Lower lobe of right lung (tissue), 2 donors: ENCODE results near the gene VPS45. TPM values are rescaled to one million over a fixed set of nuclear protein-coding genes. Genes with fewer than 3 reads are reported as not detected.

Experiments
- ATAC-seq, 2 donors: fragments of 200-7000 bp; cut with Tn5 transposase; one replicate each; pipeline ENCODE4 v1.9.1; 2020 to 2022; ENCODE audit warnings: mild to moderate bottlenecking in 2 of 2, moderate library complexity in 2 of 2
- DNase-seq: peaks from one replicate; pipeline ENCODE4 v3.0.0-alpha.2; 2020
- H3K27ac ChIP-seq: fragments of 200-600 bp; one replicate; pipeline ENCODE4 v1.8.0; 2022
- H3K27me3 ChIP-seq: fragments of 200-600 bp; one replicate; pipeline ENCODE4 v1.8.0; 2022; ENCODE audit warnings: low read depth
- H3K36me3 ChIP-seq: fragments of 200-600 bp; one replicate; pipeline ENCODE4 v1.8.0; 2022; ENCODE audit warnings: mild to moderate bottlenecking
- H3K4me1 ChIP-seq: fragments of 200-600 bp; one replicate; pipeline ENCODE4 v1.8.0; 2022
- H3K4me3 ChIP-seq: fragments of 200-600 bp; one replicate; pipeline ENCODE4 v1.8.0; 2022; ENCODE audit warnings: mild to moderate bottlenecking
- H3K9me3 ChIP-seq: fragments of 200-600 bp; one replicate; pipeline ENCODE4 v1.8.0; 2022
- CTCF ChIP-seq: fragments of 200-600 bp; IDR thresholded peaks from one replicate; pipeline ENCODE4 v1.8.0; 2022; ENCODE audit warnings: antibody characterized with exemption, mild to moderate bottlenecking
- intact Hi-C: fragments of 100-400 bp; cut with DNase I; formaldehyde crosslinking; loops from one replicate; pipeline ENCODE4 v1.11.0; 2022
- total RNA-seq: library from RNA; stranded (reverse); fragmentation: NEBNext Ultra II Directional; extraction: Animal tissue kit (Norgen Biotek cat#: 25700); gene quantifications from one replicate; pipeline ENCODE4 v1.2.1, GENCODE V29; 2021
- donor health status: DM: no; HTN: yes; CAD: no; lungs with severe emphysema.

The VPS45 gene
- total RNA-seq, 1 donor from 2014 or later, result 36.1 TPM

GRCh38 chr1:150072959-150073358, 5.4 kb downstream of the VPS45 start:
- H3K36me3 ChIP-seq, result peaks cover 68% of the 10 kb centered on the region
- H3K27me3 ChIP-seq, result no peaks in the 10 kb centered on the region
- H3K9me3 ChIP-seq, result no peaks in the 10 kb centered on the region
- ATAC-seq, result no peak
- TF ChIP-seq CTCF, result peak; percentile 46
- intact Hi-C loops, result loop anchor here (5.0 kb wide), 1 partner anchor 99 kb away; no protein-coding TSS in a partner anchor
- H3K27ac ChIP-seq, result no peak overlapping the region
- DNase-seq, result no peak
- peaks cover 7% of the 10 kb centered on the region for H3K4me1 ChIP-seq
- H3K4me3 ChIP-seq, result no peak overlapping the region

GRCh38 chr1:150073516-150073915, 5.9 kb downstream of the VPS45 start:
- peaks cover 74% of the 10 kb centered on the region for H3K36me3 ChIP-seq
- intact Hi-C loops, result loop anchor here (5.0 kb wide), 1 partner anchor 99 kb away; no protein-coding TSS in a partner anchor
- no peak for TF ChIP-seq CTCF

GRCh38 chr1:150076066-150076465, 8.5 kb downstream of the VPS45 start:
- Histone ChIP-seq H3K27ac (no peak overlapping the region), H3K4me3 (no peak overlapping the region), H3K27me3 (no peaks in the 10 kb centered on the region), H3K36me3 (peaks cover 93% of the 10 kb centered on the region), H3K4me1 (no peaks in the 10 kb centered on the region), H3K9me3 (no peaks in the 10 kb centered on the region)
- no peak for DNase-seq
- TF ChIP-seq CTCF, result no peak
- ATAC-seq, result no peak
- intact Hi-C loops, result no loop called here

More at GRCh38 chr1:150073516-150073915, 5.9 kb downstream of the VPS45 start:
- H3K27ac ChIP-seq, result no peak overlapping the region
- no peaks in the 10 kb centered on the region for H3K9me3 ChIP-seq
- DNase-seq (no peak), ATAC-seq (no peak)
- H3K27me3 ChIP-seq, result no peaks in the 10 kb centered on the region
- no peak overlapping the region for H3K4me3 ChIP-seq
- peaks cover 2% of the 10 kb centered on the region for H3K4me1 ChIP-seq

GRCh38 chr1:150076985-150077384, 9.4 kb downstream of the VPS45 start:
- peaks cover 96% of the 10 kb centered on the region for H3K36me3 ChIP-seq
- H3K4me1 ChIP-seq, result no peaks in the 10 kb centered on the region
- TF ChIP-seq CTCF, result no peak
- DNase-seq, result no peak
- H3K27ac ChIP-seq, result no peak overlapping the region
- ATAC-seq, result no peak
- H3K27me3 ChIP-seq, result no peaks in the 10 kb centered on the region
- intact Hi-C loops, result no loop called here
- no peak overlapping the region for H3K4me3 ChIP-seq
- H3K9me3 ChIP-seq, result no peaks in the 10 kb centered on the region

GRCh38 chr1:150080784-150081183, 13.2 kb downstream of the VPS45 start:
- no peak overlapping the region for H3K27ac ChIP-seq
- TF ChIP-seq CTCF, result no peak
- H3K4me1 ChIP-seq, result no peaks in the 10 kb centered on the region
- ATAC-seq (no peak), DNase-seq (no peak)
- H3K36me3 ChIP-seq, result peaks cover 96% of the 10 kb centered on the region
- H3K4me3 ChIP-seq, result no peak overlapping the region
- no peaks in the 10 kb centered on the region for H3K9me3 ChIP-seq
- no peaks in the 10 kb centered on the region for H3K27me3 ChIP-seq
- intact Hi-C loops, result no loop called here

- TF ChIP-seq CTCF, result no peak
- no peak for DNase-seq
- intact Hi-C loops, result no loop called here
Measured at GRCh38 chr1:150082494-150082893, 14.9 kb downstream of the VPS45 start.

More at GRCh38 chr1:150082494-150082893, 14.9 kb downstream of the VPS45 start:
- no peak for ATAC-seq
- Histone ChIP-seq H3K4me3 (no peak overlapping the region), H3K4me1 (no peaks in the 10 kb centered on the region), H3K36me3 (peaks cover 85% of the 10 kb centered on the region), H3K27me3 (no peaks in the 10 kb centered on the region), H3K27ac (no peak overlapping the region), H3K9me3 (no peaks in the 10 kb centered on the region)
